Measurements from ENCODE around the gene GGNBP2.

GGNBP2 gene

GRCh38 chr17:36566081-36566480 lies 21.4 kb downstream of the GGNBP2 start:
- DNase-seq = no peak

GRCh38 chr17:36575028-36575427 lies 30.3 kb downstream of the GGNBP2 start:
- DNase-seq = no peak

GRCh38 chr17:36576793-36577192 lies 32.1 kb downstream of the GGNBP2 start:
- DNase-seq = no peak

DNA sequence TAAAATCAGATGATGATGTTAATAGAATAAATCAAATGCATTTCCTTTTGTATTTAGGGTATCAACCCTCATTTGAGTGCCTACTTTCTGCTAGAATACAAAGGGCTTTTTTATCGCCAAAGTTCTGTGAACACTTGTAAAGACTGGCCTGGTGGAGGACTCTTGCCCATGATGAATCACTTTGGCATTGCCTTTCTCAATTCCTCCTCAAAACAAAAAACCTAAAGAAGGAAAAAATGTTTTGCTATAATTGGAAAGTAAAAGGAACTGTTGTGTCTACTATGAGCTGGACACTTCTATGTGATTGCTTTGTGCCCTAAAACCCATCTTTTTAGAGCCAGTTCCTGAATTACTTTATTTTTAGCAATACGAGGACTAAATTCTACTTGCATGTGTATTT lies 34.0 kb downstream of the GGNBP2 start:
- no peak for DNase-seq

DNA sequence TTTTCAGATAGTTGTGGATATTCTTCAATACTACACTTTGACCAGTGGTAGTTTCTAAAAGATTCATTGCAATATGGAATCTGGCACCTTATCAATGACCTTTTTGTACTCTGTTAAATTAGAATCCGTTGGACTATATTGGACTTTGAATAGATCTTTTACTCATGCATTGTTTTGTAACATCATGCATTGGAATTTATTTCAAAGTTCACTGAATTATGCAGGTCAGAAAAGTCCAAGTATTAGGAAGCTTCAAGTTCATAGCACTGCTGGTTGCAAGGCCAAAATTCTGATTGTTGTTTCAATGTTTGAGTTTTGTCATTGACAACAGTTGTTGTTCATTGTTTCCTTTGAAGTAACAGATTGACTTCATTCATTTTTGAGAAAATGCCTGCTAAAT lies 39.1 kb downstream of the GGNBP2 start:
- no peak for DNase-seq

DNA sequence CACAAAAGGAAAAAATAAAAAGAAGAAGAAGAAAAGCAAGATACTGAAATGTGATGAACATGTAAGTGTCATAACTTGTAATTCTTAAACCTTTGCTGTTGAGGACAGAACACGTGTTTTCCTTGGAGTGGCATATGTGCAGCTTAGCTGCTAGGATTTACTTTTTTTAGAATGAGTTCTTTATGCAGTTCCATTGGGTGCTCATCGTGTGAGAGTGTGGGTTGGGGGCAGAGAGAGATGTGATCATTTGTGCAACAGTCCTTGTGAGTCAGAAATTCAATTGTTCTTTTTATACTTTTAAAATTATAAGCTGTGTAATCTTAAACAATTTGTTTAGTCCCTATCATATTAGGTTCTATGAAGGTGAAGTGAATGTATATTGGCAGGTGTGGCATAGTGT lies 41.4 kb downstream of the GGNBP2 start:
- no peak for DNase-seq

DNA sequence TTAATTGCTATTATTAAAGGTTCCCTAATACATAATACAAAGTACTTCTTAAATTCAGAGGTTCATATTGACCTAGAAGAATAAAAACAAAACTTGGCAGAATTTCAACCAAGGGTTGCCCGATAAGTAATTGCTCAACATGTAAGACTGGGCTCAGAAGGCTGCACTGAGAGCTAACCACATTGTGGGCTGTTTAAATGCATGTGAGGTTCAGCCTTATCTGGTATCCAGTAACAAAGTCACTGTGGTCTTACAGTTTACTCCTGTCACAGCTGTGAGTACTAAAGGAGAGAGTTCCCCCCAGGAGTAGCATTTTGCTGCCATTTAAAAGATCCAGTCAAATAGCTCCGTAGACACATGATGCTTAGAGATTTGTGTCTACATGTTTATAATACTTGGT lies 45.4 kb downstream of the GGNBP2 start:
- DNase-seq = no peak

- peak; percentile 75 for DNase-seq
Observed at GRCh38 chr17:36591434-36592315, 47.0 kb downstream of the GGNBP2 start, which contains the start of gene DHRS11. Gene DHRS11 (plus strand): TSS chr17:36591879. CDS start chr17:36592010, 131 bp downstream.

DNA sequence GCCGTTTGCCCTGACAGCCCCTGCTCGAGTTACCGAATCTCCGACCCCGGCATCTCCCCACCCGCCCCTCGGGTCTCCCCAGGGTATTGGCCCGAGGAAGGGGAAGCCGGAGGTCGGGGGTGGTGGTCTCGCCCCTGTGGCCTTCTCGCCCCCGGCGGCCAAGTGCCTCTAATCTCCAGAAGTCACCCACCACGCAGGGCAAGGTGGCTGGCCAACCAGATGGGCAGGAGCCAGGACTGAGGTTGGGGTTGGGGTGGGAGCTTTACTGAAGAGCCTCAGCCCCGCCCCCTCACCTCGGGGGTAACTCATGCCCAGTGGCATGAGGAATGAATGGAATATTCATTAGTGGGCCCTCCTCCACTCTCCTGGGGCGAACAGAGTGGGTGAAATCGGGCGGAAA lies 47.6 kb downstream of the GGNBP2 start:
- DNase-seq = no peak

DNA sequence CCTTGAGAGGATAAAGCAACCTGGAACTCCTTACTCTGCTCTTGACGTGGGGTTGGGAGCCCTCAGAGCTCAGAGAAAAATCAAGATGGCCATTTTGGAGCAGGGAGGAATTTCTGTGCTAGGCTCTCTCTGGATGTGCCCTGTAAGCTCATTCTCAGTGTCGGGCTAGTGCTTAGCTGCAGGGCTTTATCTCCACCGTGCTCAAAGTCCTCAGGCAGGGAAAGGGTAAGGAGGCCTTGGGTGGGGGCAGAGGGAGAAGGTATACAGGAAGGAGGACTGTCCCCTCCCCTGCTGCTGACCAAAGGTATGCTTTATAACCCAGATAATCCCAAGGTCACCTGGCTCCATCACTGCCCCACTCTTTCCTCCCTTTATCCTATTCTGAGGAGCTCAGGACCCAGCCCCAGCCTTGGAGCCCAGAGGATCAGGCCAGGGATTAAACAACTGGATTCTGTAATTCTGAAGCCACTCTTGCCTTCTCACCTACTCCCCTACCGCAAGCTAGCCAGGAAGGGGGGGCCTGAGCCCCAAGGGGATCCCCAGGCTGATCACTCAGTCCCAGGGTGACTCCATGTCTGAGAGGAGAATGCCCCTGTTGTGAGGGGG lies 48.1 kb downstream of the GGNBP2 start:
- no peak for DNase-seq

DNA sequence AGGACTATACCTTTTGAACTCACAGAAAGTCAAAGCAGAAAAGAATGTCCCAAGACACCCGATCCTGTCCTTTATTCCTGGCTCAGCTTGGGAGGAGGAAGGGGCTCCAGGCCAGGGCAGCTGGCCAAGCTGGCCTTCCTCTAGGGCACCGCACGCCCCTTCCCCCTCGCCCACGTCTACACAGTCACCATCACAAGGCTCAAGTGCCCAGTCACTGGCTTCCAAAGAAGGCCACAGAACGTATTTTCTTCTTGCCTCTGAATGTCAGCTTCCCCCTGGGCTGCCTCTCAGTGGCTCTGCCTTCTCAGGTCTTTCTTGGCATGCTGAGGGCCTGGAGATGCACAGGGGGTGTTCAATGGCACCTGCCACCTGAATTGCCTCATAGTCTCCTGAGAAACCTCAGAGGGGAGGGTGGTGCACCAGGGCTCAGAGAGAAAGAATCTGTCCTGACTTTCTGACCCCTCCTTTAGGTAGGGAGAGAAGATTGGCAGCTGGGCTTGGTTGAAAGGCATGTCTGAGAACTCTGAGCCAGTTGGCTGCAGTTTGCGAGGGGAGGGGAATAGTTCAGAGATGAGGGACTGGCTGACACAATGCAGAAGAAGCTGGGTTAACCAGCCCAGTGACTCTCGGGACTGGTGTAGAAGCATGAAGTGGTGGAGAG lies 49.1 kb downstream of the GGNBP2 start:
- no peak for DNase-seq

DNA sequence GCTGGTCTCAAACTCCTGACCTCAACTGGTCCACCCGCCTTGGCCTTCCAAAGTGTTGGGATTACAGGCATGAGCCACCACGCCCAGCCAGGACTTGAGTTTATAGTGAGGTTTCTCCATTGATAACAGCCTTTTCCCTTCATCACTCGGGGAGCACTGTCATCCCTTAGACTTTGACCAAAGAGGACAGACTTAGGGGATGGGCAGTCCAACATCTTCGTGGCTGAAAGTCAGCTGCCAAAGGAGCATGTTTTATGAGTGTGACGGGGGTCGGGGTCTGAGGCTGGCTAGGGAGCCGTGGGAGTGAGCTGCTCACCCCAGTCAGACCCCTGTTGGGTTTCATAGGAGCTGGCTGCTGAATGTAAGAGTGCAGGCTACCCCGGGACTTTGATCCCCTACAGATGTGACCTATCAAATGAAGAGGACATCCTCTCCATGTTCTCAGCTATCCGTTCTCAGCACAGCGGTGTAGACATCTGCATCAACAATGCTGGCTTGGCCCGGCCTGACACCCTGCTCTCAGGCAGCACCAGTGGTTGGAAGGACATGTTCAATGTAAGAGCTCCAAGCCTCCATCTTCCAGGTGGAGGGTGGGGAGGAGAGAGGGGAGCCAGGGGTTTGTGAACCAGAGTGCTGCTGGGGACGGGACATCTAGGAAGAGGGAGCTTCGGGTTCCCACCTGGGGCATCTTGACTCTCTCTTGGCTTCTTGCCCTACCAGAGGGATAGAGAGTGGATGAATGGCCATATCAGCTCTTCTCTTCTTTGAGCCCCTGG lies 50.1 kb downstream of the GGNBP2 start:
- DNase-seq = no peak

- no peak for DNase-seq
Observed at GRCh38 chr17:36597226-36597625, 52.5 kb downstream of the GGNBP2 start.

DNA sequence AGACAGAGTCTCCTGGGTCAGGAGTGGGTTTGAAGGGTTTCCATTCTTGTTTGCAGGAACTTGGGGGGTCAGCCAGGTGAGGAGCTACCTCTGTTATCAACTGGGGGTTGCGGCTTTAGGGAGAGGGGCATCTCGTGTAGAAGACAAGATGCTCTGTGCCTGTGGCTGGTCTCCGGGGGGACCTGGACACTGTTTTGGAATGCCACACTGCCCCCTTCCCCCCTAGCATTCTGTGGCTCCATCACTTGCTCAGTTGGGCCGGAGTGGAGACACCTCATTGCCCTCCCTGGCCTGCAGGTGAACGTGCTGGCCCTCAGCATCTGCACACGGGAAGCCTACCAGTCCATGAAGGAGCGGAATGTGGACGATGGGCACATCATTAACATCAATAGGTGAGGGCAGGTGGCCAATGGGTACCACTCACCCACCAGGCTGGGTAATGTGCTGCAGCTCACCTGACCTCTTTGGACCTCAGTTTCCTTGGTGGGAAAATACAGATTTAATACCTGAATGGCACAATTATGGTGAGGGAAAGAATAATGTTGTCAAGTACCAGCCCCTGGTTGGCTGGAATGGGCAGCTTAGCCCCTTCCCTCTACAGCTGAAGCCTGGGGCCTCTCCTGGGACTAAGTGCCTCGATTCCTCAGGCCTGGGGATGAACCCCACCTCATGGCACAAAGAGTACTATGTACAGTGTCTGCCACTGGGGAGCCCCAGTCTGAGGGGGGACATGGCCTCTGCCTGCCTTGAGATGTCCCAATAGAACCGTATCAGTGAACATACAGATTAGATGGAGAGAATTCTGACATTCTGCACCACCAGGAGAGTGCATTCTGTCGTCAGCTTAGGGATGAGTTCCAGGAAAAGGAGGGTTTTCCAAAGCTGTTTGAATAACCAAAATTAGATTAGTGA lies 53.4 kb downstream of the GGNBP2 start:
- no peak for DNase-seq

- DNase-seq = no peak
Observed at GRCh38 chr17:36598951-36599401, 54.3 kb downstream of the GGNBP2 start.

DNA sequence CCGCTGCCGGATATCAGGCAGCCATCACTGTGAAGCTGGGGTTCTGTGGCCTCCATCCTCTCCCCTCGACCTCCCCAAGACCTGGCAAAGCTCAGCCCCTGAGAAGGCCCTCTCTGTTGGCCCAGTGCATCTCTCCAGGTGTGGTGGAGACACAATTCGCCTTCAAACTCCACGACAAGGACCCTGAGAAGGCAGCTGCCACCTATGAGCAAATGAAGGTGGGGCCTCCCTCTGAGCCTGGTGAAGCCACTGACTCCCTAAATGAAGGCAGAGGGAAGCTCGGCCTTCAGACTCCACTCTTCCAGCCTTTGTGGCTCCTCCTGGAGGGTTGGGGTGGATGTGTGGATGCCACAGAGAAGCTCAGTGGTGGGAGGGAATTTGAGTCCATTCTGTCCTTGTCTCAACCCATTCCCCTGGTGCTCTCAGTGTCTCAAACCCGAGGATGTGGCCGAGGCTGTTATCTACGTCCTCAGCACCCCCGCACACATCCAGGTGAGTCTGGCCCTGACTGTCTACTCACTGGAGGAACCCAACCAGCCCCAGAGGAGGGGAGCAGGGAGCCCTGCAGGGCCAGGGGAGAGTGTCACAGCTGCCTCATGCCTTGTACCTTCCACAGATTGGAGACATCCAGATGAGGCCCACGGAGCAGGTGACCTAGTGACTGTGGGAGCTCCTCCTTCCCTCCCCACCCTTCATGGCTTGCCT lies 55.0 kb downstream of the GGNBP2 start:
- DNase-seq = no peak

- no peak for DNase-seq
Observed at GRCh38 chr17:36600465-36600864, 55.7 kb downstream of the GGNBP2 start.

- DNase-seq = no peak
Observed at GRCh38 chr17:36600936-36601302, 56.2 kb downstream of the GGNBP2 start.

- peak; percentile 90 for DNase-seq
Observed at GRCh38 chr17:36601303-36602029, 56.7 kb downstream of the GGNBP2 start, which contains the start of gene MRM1. Gene MRM1 (plus strand): TSS chr17:36601583. CDS start chr17:36601811, 228 bp downstream.

GRCh38 chr17:36602030-36602748 lies 57.5 kb downstream of the GGNBP2 start:
- no peak for DNase-seq
